PC-3 (cell line): Measurements from ENCODE around the gene CTF1.

Experiments
- EZH2 ChIP-seq: fragments of 300-600 bp; sonication (generic); IDR thresholded peaks from one replicate; pipeline ENCODE4 v1.6.1; 2017; ENCODE audit warnings: antibody characterized with exemption, mild to moderate bottlenecking, low read length; ENCODE audit not compliant: unreplicated experiment
- TF ChIP-seq, protein P1 (sequence below): fragments of 300-600 bp; sonication (generic); conservative IDR thresholded peaks from 2 replicates; pipeline ENCODE4 v1.5.1; 2017; ENCODE audit warnings: antibody characterized with exemption, low read depth, mild to moderate bottlenecking, low read length

DNA sequence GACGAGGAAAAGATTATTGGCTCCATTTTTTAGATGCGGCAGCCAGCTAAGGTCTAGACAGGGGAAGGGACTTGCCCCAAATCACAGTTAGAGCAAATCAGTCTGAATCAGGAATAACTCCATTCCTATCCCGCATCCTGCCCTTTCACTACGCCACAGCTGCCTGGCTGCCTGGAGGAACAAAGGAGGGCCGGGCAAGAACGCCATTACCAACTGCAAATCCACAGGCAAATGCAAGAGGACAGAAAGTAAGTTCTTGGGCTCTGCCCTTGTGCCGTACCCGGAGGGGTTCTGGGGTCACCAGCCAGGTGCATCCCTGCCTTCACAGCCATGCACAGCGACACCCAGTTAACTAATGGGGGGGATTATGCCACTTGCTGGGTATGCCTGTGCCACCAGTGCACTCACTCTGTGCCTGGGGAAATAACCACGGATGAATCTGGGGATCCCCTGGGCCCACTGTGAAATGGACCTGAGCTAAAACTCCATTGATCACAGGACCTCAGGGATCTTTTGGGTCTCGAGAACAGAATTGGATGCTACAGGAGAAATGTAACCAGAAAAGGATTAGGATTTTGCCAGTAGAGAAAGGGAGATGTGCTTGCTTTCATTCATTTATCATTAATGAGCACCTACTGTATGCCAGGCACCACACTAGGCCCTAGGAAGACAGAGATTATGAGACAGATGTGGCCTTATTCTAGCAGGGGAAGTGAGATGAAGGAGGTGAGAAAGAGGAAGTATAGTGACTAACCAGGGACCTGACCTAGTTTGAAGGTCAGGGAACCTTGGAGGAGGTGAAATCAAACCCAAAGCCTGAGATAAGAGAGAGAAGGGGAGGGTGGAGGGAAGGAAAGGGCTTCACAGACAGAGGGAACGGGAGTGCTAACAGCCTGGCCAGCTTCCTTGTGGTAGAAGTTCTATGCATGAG, 20.3 kb upstream of the CTF1 start:
- TF ChIP-seq, protein P1, sequence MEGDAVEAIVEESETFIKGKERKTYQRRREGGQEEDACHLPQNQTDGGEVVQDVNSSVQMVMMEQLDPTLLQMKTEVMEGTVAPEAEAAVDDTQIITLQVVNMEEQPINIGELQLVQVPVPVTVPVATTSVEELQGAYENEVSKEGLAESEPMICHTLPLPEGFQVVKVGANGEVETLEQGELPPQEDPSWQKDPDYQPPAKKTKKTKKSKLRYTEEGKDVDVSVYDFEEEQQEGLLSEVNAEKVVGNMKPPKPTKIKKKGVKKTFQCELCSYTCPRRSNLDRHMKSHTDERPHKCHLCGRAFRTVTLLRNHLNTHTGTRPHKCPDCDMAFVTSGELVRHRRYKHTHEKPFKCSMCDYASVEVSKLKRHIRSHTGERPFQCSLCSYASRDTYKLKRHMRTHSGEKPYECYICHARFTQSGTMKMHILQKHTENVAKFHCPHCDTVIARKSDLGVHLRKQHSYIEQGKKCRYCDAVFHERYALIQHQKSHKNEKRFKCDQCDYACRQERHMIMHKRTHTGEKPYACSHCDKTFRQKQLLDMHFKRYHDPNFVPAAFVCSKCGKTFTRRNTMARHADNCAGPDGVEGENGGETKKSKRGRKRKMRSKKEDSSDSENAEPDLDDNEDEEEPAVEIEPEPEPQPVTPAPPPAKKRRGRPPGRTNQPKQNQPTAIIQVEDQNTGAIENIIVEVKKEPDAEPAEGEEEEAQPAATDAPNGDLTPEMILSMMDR: no peak
- no peak for TF ChIP-seq EZH2
